NCI-H524 (cell line): ENCODE measurements around the gene ECT2.
"Not testable (repeated sequence)": the region's sequence is repeated elsewhere in the genome, so short reads cannot be mapped to it uniquely, and the experiment has no call there.

Experiments used
- DNase-seq, 2 experiments: peaks; one replicate each; lab custom pipeline; 2025; lab: John Stamatoyannopoulos, UW

Gene ECT2

GRCh38 chr3:172750368-172751174 lies at the start of gene ECT2:
ECT2 (plus strand) TSS chr3:172750726; CDS start chr3:172754531, 3,805 bp downstream.
- DNase-seq = peak; percentile 100

- DNase-seq = no peak
Measured at GRCh38 chr3:172700936-172701455, 49.5 kb upstream of the ECT2 start.

- no peak for DNase-seq
Measured at GRCh38 chr3:172701751-172702150, 48.8 kb upstream of the ECT2 start.

GRCh38 chr3:172702256-172702655 lies 48.3 kb upstream of the ECT2 start:
- DNase-seq = no peak

GRCh38 chr3:172702731-172703130 lies 47.8 kb upstream of the ECT2 start:
- not testable (repeated sequence) for DNase-seq

- no peak for DNase-seq
Measured at GRCh38 chr3:172704001-172704400, 46.5 kb upstream of the ECT2 start.

- no peak for DNase-seq
Measured at GRCh38 chr3:172705170-172705569, 45.4 kb upstream of the ECT2 start.

GRCh38 chr3:172707030-172707429 lies 43.5 kb upstream of the ECT2 start:
- no peak for DNase-seq

GRCh38 chr3:172707967-172708366 lies 42.6 kb upstream of the ECT2 start:
- no peak for DNase-seq

- no peak for DNase-seq
Measured at GRCh38 chr3:172708921-172709773, 41.4 kb upstream of the ECT2 start.

GRCh38 chr3:172709774-172710663 lies 40.5 kb upstream of the ECT2 start:
- DNase-seq = peak; percentile 69 to 85

- peak; percentile 96 to 99 for DNase-seq
Measured at GRCh38 chr3:172710664-172711453, 39.7 kb upstream of the ECT2 start, which contains the start of gene NCEH1. NCEH1 (minus strand) TSS chr3:172711067; CDS start chr3:172710984, 83 bp downstream.

GRCh38 chr3:172711454-172711795 lies 39.1 kb upstream of the ECT2 start:
- DNase-seq = no peak

- peak in 1 of 2 experiments; percentile 24 for DNase-seq
Measured at GRCh38 chr3:172713316-172713715, 37.2 kb upstream of the ECT2 start.

GRCh38 chr3:172716476-172716875 lies 34.0 kb upstream of the ECT2 start:
- no peak for DNase-seq

GRCh38 chr3:172717493-172718088 lies 32.9 kb upstream of the ECT2 start:
- peak in 1 of 2 experiments; percentile 12 for DNase-seq

- DNase-seq = not testable (repeated sequence)
Measured at GRCh38 chr3:172722536-172723040, 27.9 kb upstream of the ECT2 start.

GRCh38 chr3:172726380-172726779 lies 24.1 kb upstream of the ECT2 start:
- no peak for DNase-seq

GRCh38 chr3:172735014-172735413 lies 15.5 kb upstream of the ECT2 start:
- no peak for DNase-seq

- no peak for DNase-seq
Measured at GRCh38 chr3:172739462-172739861, 11.1 kb upstream of the ECT2 start.
